Hair follicle dermal papilla cell (primary cell): ENCODE measurements around the gene RIGI. TPM values are rescaled to one million over a fixed set of nuclear protein-coding genes. Genes with fewer than 3 reads are reported as not detected.

Experiments used
- total RNA-seq: library from RNA; depleted of rRNA; stranded (reverse); fragments of >200 nt; gene quantifications from 2 replicates; pipeline ENCODE4 v1.2.3, GENCODE V29; 2012

Gene RIGI
- total RNA-seq, result 15.3 and 22.6 TPM in 2 replicates

DNA sequence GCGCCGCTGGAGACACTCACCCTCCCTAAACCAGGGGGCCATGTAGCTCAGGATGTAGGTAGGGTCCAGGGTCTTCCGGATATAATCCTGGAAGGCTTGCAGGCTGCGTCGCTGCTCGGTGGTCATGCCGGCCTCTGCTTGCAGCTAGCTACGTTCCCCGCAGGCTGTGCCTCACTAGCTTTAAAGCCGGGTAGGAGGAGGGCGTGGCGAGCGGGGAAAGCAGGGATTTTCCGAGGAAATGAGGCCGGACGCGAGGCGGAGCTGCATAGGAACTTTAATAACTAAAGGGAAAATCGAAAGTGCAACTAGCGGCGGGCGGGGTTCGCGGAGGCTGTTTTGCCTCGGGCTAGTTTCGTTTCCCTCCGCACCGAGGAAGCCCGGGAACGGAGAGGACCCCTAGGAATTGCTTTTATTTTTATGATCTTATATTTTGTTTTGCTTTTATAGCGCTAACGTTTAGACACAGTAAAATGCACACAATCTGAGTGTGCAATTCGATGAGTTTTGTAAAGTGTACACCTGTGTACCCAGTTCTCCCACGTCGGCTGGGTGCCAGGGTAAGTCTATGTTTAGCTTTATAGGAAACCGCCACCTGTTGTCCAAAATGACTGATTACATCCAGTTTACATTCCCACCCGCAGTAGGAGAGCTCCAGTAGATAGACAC is at the start of gene RIGI:
TSS of gene RIGI (minus strand) at position 156 of the 666 bp plus-strand sequence. CDS start at position 126, 30 bp downstream.

GRCh38 chr9:32572900-32573523 is 47.0 kb upstream of the RIGI start, which contains the start of gene NDUFB6:
Gene NDUFB6, minus strand, starts transcription at chr9:32573159. Its CDS starts 99 bp downstream, at chr9:32573060.

GRCh38 chr9:32552172-32552872 is 26.3 kb upstream of the RIGI start, which contains the start of the genes SMIM27 and TOPORS:
Gene SMIM27, plus strand, starts transcription at chr9:32552327. Its CDS starts 108 bp downstream, at chr9:32552435.
Gene TOPORS, minus strand, starts transcription at chr9:32552586. Its CDS starts 150 bp downstream, at chr9:32552436.

Other genes with a start within 250 kb of the RIGI start
- gene ACO1, start 141.6 kb downstream of the RIGI start, total RNA-seq, result 80.6 and 86.9 TPM in 2 replicates
- gene SMIM27, start 26.1 kb upstream of the RIGI start, total RNA-seq, result 1.1 and 3.7 TPM in 2 replicates
- gene TOPORS, start 26.4 kb upstream of the RIGI start, total RNA-seq, result 35.7 and 37.8 TPM in 2 replicates
- 16.1 and 26.8 TPM in 2 replicates for gene NDUFB6, start 47.0 kb upstream of the RIGI start, total RNA-seq
- gene TAF1L, start 109.5 kb upstream of the RIGI start, total RNA-seq, result not detected in 2 replicates